GM18499 (cell line): ENCODE results near the gene C2CD4C.
"Not testable (repeated sequence)": the region's sequence is repeated elsewhere in the genome, so short reads cannot be mapped to it uniquely, and the experiment has no call there.

Experiments
- ATAC-seq: cut with Tn5 transposase; IDR thresholded peaks from one replicate; pipeline ENCODE4 v1.9.1; 2021; ENCODE audit warnings: moderate number of reproducible peaks; ENCODE audit not compliant: insufficient read depth, unreplicated experiment

The C2CD4C gene, protein sequence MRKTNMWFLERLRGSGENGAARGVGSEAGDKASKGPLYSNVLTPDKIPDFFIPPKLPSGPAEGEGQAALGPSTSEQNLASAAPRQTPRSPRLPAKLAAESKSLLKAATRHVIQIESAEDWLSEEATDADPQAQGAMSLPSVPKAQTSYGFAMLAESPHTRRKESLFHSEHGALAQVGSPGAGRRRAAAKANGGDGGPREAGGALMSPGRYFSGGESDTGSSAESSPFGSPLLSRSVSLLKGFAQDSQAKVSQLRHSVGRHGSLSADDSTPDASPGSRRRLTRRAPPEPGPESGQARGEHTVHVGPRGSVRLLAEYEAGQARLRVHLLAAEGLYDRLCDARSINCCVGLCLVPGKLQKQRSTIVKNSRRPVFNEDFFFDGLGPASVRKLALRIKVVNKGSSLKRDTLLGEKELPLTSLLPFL

DNA sequence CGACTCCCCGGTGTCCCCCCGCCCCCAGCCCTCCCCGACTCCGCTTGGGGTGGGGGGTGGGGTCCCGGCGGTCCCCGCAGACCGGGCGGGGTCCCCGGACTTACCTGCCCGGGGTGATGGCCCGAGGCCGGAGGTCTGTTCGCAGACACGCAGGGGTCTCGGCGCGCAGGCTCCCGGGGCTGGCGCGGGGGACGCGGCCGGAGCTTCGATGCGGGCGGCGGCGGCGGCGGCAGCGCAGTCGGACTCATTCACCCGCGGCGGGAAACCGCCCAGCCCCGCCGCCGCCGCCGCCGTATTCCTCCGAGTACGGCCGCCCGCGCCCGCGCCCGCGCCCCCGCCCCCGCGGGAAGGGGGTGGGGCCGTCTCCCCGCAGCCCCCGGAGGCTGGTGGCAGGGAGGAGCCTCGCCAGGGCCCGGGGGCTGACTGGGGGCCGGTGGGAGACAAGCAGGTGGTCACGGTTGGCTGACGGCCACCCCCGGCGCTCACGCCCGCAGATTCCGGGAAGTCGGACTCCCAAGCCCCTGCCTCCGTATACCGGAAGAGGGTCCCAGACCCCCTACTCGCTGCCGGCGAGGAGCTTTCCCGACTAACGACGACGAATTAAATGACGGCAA, at the start of gene C2CD4C:
C2CD4C (minus strand) TSS at position 246 of the 614 bp plus-strand sequence. CDS start 786 bp downstream, outside the sequence.
- no peak for ATAC-seq

DNA sequence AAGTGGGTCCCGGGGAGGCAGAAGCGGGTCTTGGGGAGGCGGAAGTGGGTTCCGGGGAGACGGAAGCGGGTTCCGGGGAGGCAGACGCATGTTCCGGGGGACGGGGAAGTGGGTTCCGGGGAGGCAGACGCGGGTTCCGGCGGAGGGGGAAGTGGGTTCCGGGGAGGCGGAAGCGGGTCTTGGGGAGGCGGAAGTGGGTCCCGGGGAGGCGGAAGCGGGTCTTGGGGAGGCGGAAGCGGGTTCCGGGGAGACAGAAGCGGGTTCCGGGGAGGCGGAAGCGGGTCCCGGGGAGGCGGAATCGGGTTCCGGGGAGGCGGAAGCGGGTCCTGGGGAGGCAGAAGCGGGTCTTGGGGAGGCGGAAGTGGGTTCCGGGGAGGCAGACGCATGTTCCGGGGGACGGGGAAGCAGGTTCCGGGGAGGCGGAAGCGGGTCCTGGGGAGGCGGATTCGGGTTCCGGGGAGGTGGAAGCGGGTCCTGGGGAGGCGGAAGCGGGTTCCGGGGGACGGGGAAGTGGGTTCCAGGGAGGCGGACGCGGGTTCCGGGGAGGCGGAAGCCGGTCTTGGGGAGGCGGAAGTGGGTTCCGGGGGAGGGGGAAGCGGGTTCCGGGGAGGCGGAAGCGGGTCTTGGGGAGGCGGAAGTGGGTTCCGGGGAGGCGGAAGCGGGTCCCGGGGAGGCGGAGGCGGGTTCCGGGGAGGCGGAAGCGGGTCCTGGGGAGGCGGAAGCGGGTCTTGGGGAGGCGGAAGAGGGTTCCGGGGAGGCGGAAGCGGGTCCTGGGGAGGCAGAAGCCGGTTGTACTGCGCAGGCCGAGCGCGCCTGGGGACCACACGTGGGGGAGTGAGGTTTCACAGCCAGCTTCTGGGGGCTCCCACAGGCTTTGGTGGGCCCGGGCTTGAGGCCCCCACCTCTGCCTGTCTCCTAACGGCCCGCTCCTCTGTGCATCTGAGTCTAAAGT, 49.4 kb upstream of the C2CD4C start:
- no peak for ATAC-seq

DNA sequence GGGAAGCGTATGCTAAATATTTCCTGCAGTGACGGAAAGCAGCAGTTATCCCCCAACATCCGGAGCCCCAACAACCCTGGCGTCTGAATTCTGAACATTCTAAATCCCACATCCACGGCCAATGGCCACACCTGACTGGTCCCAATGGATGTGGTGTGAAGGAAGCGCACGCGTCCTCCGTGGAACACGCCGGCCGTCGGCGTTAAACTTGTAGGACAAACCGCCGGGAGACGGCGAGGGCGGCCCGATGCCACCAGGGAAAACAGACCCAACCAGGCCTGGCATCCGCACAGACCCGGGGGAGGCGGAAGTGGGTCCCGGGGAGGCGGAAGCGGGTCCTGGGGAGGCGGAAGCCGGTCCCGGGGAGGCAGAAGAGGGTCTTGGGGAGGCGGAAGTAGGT, 48.7 kb upstream of the C2CD4C start:
- no peak for ATAC-seq

DNA sequence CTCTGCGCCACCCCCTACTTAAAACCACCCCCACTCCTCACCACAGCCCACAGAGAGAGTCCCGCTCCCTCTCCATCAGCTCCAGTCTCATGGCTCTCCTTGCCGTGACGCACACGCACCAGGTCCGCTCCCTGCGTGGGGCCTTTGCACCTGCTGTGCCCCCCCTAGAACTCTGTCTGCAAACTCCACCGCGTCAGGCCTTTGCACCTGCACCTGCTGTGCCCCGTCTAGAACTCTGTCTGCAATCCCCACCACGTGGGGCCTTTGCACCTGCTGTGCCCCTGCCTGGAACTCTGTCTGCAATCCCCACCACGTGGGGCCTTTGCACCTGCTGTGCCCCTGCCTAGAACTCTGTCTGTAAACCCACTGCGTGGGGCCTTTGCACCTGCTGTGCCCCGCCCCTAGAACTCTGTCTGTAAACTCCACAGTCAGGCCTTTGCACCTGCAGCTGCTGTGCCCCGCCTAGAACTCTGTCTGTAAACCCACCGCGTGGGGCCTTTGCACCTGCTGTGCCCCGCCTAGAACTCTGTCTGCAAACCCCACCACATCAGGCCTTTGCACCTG, 47.7 kb upstream of the C2CD4C start:
- no peak for ATAC-seq

DNA sequence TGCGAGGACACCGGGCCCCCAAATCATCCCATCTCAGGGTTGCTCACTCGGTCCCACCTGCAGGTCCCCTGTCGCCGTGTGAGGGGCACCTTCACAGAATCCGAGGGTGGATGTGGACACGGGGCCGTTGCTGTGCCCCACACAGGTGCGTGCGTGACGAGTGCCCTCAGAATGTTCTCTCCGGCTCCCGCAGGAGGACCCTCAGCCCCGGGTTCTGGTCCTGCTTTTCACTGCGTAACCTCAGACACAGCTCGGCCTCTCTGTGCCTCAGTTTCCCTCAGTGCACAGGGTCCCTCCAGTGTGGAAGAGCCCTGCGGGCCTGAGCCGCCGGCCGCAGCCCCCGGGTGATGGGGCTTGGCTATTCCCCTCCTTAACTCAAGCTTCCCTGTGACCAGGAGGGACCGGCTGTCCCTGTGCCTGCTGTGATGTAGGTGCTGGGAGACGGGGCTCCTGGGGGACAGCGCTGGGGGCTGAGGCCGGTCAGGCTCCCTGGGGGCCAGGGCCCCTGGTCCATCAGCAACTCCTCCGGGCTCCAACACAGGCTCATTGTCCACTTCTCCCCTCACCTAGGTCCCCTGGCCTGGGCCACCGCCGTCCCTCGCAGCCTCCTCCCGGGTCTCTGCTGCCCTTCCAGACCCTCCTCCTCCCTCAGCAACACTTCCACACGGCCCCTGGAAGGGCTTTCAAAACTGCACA, 47.1 kb upstream of the C2CD4C start:
- no peak for ATAC-seq

DNA sequence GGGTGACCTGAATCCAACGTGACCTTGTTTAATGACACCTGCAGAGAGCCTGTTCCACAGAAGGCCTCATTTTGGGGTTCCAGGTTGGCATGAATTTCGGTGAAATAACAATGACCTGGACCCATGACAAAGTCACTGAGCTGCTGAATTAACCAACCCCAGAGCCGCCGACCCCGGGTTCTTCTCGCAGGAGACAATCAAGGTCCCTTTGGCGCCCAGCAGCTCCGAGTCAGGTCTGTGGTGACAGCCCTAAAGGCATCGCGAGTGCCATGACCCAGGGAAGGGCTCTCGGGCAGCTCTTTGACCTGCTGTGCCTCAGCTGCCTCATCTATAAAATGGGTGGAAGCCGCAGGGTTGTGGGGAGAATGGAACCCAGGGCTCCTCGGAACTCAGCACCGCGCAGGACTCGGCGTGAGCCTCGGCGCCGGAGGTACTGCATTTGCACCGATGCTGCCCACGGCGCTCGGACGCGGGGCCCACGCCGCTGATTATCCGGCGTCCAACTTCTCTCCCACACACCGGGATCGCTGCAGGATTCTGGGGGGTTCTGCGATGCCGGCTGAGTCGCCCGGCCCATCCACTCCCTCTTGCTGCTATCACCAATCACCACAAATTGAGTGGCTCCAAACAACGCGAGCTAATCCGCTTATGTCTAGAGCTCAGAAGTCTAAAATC, 46.2 kb upstream of the C2CD4C start:
- ATAC-seq, result no peak

DNA sequence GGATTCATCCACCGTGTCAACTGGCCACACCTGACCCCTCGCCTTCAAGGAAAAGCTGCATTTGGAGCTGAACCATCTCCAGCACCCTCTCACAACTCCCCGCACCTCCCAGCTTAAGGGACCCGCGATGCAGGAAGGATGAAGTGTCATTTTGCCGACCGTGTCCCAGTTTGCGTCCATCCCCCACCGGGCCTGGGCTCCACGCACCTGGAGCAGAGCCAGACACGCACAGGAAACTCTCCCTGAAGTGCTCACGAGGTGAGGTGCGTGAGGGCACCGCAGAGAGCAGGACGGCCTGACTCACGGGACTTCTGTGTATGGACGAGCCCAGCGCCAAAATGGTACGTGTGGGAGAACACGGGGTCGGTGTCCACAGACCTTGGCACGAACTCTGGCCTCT, 44.7 kb upstream of the C2CD4C start:
- ATAC-seq, result no peak

DNA sequence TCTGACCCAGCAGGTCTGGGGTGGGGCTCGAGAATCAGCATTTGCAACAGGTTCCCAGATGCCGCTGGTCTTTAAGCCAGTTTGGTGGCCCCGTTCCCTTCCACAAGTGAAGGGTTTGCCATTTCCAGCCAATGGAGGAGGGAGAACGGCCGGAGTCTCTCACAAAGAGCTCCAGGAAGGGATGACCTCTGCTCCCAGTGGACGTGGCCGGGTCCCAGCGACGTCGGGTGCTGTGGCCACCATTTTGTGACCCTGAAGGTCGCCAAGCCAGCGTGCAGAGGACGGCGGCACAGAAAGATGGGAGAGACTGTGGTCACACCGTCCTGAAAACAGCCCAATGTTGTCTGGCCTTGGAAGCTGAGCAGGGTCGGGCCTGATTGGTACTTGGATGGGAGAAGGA, 43.9 kb upstream of the C2CD4C start:
- no peak for ATAC-seq

DNA sequence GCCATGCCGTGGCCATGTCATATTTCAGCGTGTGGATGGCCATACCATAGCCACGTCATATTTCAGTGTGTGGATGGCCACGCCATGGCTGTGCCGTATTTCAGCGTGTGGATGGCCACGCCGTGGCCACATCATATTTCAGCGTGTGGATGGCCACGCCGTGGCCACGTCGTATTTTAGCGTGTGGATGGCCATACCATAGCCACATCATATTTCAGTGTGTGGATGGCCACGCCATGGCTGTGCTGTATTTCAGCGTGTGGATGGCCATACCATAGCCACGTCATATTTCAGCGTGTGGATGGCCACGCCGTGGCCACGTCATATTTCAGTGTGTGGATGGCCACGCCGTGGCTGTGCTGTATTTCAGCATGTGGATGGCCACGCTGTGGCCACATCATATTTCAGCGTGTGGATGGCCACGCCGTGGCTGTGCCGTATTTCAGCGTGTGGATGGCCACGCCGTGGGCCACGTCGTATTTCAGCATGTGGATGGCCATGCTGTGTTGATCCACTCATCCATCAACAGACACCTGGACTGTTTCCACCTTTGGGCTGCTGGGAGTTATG, 42.0 kb upstream of the C2CD4C start:
- not testable (repeated sequence) for ATAC-seq

DNA sequence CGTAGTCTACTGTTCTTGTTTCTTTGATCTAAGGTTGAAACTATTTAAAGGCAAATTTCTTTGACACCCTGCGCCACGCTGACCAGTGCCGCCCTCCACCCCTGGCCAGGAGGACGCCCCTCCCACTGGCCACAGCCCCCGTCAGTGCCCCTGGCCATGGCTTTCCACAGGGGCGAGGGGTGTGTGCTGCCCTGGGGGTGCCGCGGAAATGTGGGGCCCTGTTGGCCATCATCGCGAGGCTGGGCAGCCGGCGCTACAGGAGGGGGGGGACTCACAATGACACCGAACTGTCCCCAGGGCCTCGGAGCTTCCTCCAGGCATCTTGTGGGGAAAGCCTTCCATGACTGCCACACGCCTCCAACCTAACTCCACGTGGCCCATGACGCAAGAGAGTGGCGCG, 41.0 kb upstream of the C2CD4C start:
- no peak for ATAC-seq

DNA sequence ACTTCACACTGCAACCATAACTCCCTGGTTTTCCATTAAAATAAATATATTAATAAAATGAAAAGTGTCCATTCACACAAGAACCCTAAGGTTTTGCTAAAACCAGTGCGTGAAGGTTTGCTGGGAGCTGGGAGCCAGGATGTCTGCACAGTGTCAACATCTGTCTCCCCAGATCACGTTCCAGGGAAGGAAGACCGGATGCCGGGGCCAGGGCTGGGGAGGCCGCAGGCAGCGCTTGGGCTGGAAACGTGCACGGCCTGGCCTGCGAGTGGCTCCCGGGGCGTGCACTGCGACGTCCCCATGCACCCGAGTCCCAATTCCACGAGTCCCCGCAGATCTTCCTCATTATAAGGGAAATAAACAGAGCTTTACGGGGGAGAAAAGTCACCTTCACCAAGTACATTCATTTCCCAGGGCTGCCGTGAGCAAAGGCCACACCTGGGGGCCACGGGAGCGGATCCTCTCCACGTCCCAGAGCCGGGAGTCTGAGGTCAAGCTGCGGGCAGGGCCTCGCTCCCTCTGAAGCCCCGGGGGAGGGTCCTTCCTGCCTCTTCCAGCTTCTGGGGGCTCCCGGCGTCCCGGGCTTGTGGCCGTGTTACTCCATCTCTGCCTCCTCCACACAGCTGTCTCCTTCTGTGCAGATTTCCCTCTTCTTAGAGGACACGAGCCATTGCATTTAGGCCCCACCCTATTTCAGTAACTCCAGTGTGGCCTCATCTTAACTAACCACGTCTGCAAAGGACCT, 39.0 kb upstream of the C2CD4C start:
- ATAC-seq, result no peak

DNA sequence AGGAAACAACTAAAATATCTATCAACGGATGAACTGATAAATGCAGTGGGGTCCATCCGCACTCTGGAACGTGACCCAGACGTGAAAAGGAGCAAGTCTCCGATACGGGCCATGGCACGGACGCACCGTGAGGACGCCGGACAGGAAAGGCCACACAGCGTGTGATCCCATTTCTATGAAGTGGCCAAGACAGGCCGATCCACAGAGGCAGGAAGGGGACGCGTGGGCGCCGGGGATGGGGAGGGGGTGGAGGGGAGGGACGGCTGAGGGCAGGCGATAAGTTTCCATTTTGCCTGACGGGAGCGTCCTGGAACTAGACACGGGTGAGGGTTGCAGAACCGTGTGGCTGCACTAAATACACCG, 38.1 kb upstream of the C2CD4C start:
- no peak for ATAC-seq

DNA sequence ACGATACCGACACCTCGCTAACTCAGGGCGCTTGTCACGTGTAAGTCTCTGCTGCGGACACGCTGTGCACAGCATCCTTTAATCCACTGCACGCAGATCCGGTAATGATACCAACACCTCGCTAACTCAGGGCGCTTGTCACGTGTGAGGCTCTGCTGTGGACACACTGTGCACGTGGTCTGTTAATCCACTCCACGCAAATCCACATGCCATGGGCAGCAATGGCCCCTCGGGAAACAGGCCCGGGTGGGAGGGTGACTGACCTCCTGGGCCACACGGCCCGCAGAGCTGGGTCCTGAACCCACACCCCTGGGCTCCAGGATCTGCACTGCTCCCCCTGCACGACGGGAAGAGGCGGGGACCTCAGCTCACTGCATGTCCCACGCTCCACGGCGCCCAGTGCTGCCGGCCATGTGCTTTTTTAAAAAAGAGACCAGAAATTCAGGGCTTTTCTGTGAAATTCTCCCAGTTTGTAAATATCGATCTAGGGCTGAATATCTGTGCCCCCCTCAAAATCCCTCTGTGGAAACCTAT, 35.8 kb upstream of the C2CD4C start:
- no peak for ATAC-seq

DNA sequence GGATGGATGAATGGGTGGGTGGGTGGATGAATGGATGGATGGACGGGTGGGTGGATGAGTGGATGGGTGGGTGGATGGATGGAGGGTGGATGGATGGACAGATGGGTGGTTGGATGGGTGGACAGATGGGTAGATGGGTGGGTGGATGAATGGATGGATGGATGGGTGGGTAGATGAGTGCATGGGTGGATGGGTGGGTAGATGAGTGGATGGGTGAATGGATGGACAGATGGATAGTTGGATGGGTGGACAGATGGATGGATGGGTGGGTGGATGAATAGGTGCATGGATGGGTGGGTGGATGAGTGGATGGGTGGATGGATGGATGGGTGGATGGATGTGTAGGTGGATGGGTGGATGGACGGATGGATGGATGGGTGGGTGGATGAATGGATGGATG, 34.1 kb upstream of the C2CD4C start:
- no peak for ATAC-seq

DNA sequence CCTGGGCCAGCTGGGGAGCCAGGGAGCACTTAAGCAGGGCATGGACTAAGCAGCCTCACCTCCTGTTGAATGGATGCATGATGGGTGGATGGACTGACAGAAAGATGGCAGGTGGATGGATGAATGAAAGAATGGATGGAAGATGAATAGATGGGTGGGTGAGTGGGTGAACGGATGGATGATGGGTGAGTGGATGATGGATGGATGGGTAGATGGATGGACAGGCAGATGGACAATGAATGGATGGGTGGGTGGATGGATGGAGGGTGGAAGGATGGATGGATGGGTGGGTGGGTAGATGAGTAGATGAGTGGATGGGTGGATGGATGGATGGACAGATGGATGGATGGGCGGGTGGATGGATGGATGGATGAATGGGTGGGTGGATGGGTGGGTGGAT, 33.1 kb upstream of the C2CD4C start:
- no peak for ATAC-seq

DNA sequence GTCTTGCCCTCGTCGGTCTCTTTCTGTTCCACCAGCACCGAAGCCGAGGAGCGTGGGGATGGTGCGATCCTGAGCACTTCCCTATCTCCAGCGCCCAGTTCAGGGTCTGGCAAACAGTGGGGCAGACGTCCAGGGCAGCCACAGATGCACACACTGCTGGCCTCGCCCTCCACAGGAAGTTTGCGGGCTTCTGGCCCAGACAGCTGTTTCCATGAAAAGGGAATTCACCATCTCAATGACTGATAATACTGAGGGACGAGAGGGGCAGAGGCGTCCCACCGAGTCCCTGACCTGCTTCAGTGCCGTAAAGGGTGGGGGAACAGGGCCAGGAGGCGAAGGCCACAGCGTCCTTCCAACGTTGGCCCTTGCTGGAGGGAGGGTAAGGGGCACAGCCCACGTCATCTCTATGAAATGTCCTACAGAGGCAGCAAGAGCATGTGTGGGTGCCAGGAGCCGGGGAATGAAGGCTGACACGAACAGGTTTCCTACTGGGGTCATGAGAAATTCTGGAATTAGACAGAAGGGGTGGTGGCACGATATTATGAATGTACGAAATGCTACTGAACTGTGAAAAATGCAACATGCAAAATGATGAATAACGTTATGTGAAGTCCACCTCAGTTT, 32.4 kb upstream of the C2CD4C start:
- ATAC-seq, result no peak

DNA sequence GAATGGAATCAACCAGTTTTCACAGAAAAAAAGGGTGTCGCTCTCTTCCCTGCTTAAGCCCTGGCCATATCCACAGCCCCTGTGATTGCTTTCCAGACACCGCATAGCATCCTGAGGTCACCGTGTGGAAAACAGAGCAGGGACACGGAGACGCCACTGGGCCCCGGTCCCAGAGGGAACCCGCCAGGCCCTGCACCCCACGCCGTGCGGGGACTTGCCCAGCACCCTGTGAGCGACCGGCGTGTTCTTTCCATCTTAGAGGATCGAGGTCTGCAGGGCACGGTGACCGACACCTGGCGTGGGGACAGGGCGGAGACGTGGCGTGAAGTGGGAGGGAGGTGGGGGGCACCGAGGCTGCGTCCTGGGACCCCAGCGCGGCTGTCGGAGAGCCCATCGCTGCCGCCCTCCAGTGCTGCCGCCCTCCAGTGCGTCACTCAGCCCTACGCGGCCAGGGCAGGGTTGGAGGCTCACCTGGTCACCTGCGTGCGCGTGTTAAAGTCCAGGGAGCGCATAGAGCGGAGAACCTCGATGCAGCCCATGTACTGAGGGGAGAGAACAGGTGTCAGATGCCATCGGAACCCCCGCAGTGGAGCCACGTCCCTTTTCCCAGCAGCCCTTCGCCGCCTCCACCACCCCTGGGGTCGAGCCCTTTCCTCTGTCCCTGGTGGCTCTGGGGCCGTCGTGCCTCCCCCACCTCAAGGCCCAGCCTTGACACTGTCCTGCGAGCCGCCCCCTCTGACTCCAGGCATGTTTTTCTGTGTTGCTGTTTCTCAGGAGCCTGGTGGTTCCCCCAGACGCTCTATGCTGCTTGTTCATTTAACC, 31.7 kb upstream of the C2CD4C start:
- no peak for ATAC-seq
